IMR-90 (cell line): Measurements from ENCODE around the gene ARSJ. TPM values are rescaled to one million over a fixed set of nuclear protein-coding genes. Genes with fewer than 3 reads are reported as not detected.
A peak's percentile ranks its signal among the peaks of the same experiment; 100 is the strongest.

Experiments
- ATAC-seq: fragments of 200-7000 bp; cut with Tn5 transposase; 2 replicates; pipeline ENCODE4 v1.9.1; 2020; ENCODE audit warnings: low read depth, mild to moderate bottlenecking, moderate library complexity
- BruUV-seq: library from RNA; stranded (reverse); fragments of 400-500 nt; replicated peaks from 2 replicates; lab custom pipeline; 2021; lab: Mats Ljungman, UMichigan
- CTCF ChIA-PET: fragments of 300-600 bp; formaldehyde crosslinking; extraction: SDS; loops from one replicate; lab custom pipeline; 2021; ENCODE audit warnings: antibody characterized with exemption; lab: Yijun Ruan, JAX
- POLR2A ChIA-PET: fragments of 300-600 bp; sonication (Branson Sonifier 250); formaldehyde crosslinking; loops from one replicate; lab custom pipeline; 2022; ENCODE audit warnings: antibody characterized with exemption; ENCODE audit not compliant: unreplicated experiment; lab: Charles Lee
- DNase-seq: peaks from one replicate; pipeline ENCODE4 v3.0.0; 2013
- H2AFZ ChIP-seq: replicated peaks from 2 replicates; pipeline ENCODE3; 2013; ENCODE audit warnings: low read length, mild to moderate bottlenecking; ENCODE audit not compliant: poor library complexity
- H2AK5ac ChIP-seq: 2 replicates; pipeline ENCODE4 v1.6.1; 2013; ENCODE audit warnings: low read depth, low read length, inconsistent platforms
- H2AK9ac ChIP-seq: replicated peaks from 2 replicates; pipeline ENCODE3; 2013; ENCODE audit warnings: mild to moderate bottlenecking, low read depth, low read length, moderate library complexity; ENCODE audit not compliant: poor library complexity
- H2BK120ac ChIP-seq: 2 replicates; pipeline ENCODE4 v1.6.1; 2013; ENCODE audit warnings: low read depth, low read length, inconsistent platforms
- H2BK15ac ChIP-seq: 3 replicates; pipeline ENCODE4 v1.6.1; 2013; ENCODE audit warnings: low read depth, low read length, inconsistent platforms
- H2BK20ac ChIP-seq: 2 replicates; pipeline ENCODE4 v1.6.1; 2013; ENCODE audit warnings: low read depth, mild to moderate bottlenecking, inconsistent platforms, low read length, moderate library complexity
- H2BK5ac ChIP-seq: 2 replicates; pipeline ENCODE4 v1.6.1; 2013; ENCODE audit warnings: mild to moderate bottlenecking, low read depth, low read length, inconsistent platforms; ENCODE audit not compliant: poor library complexity, severe bottlenecking
- H3K14ac ChIP-seq: replicated peaks from 2 replicates; pipeline ENCODE4 v1.6.1; 2013; ENCODE audit warnings: low read depth, low read length, inconsistent platforms
- H3K18ac ChIP-seq: 2 replicates; pipeline ENCODE4 v1.6.1; 2013; ENCODE audit warnings: low read depth, low read length, control low read depth
- H3K23ac ChIP-seq: 2 replicates; pipeline ENCODE4 v1.6.1; 2013; ENCODE audit warnings: low read depth, low read length, inconsistent platforms
- H3K27ac ChIP-seq: 2 replicates; pipeline ENCODE4 v1.5.1; 2013; ENCODE audit warnings: mild to moderate bottlenecking, control low read depth, low read length; ENCODE audit not compliant: insufficient read depth
- H3K27me3 ChIP-seq: 2 replicates; pipeline ENCODE4 v1.6.1; 2013; ENCODE audit warnings: low read length; ENCODE audit not compliant: control insufficient read depth, insufficient read depth
- H3K36me3 ChIP-seq: 2 replicates; pipeline ENCODE4 v1.6.1; 2013; ENCODE audit warnings: low read length, mixed read lengths; ENCODE audit not compliant: control insufficient read depth, insufficient read depth
- H3K4ac ChIP-seq: 2 replicates; pipeline ENCODE4 v1.6.1; 2013; ENCODE audit warnings: low read depth, low read length, inconsistent platforms
- H3K4me1 ChIP-seq: 2 replicates; pipeline ENCODE4 v1.6.1; 2013; ENCODE audit warnings: low read length, mixed read lengths; ENCODE audit not compliant: control insufficient read depth, insufficient read depth
- H3K4me2 ChIP-seq: 2 replicates; pipeline ENCODE4 v1.6.1; 2013; ENCODE audit warnings: low read depth, mild to moderate bottlenecking, control low read depth, low read length, moderate library complexity
- H3K4me3 ChIP-seq: 2 replicates; pipeline ENCODE4 v1.5.1; 2013; ENCODE audit warnings: low read depth, mild to moderate bottlenecking, control low read depth, low read length, moderate library complexity; ENCODE audit not compliant: insufficient read depth
- H3K56ac ChIP-seq: 2 replicates; pipeline ENCODE4 v1.6.1; 2013; ENCODE audit warnings: low read length, inconsistent platforms; ENCODE audit not compliant: insufficient read depth; ENCODE audit errors: extremely low read depth
- H3K79me1 ChIP-seq, 2 experiments: 2 replicates each; pipeline ENCODE4 v1.6.1; 2013; ENCODE audit warnings: low read length in 2 of 2, inconsistent platforms in 1 of 2, low read depth in 1 of 2
- H3K9ac ChIP-seq: 2 replicates; pipeline ENCODE4 v1.6.1; 2013; ENCODE audit warnings: low read depth, low read length, control low read depth
- H3K9me1 ChIP-seq: 2 replicates; pipeline ENCODE4 v1.6.1; 2013; ENCODE audit warnings: low read length, inconsistent platforms; ENCODE audit not compliant: insufficient read depth
- H3K9me3 ChIP-seq: 2 replicates; pipeline ENCODE4 v1.6.1; 2013; ENCODE audit warnings: low read length; ENCODE audit not compliant: control insufficient read depth, insufficient read depth
- H4K20me1 ChIP-seq: 2 replicates; pipeline ENCODE4 v1.6.1; 2013; ENCODE audit warnings: low read length, inconsistent platforms; ENCODE audit not compliant: insufficient read depth
- H4K5ac ChIP-seq: 2 replicates; pipeline ENCODE4 v1.6.1; 2013; ENCODE audit warnings: mild to moderate bottlenecking, low read depth, low read length, control low read depth
- H4K8ac ChIP-seq, 2 experiments: 2 replicates each; pipeline ENCODE4 v1.6.1; 2013; ENCODE audit warnings: low read depth in 2 of 2, low read length in 2 of 2, control low read depth in 1 of 2, inconsistent platforms in 1 of 2
- H4K91ac ChIP-seq: 2 replicates; pipeline ENCODE4 v1.6.1; 2013; ENCODE audit warnings: low read depth, low read length, inconsistent platforms; ENCODE audit not compliant: insufficient read depth
- CEBPB ChIP-seq: IDR thresholded peaks from 2 replicates; pipeline ENCODE4 v1.6.1; 2012; ENCODE audit warnings: low read depth, low read length, improper control_type of control experiment
- MAFK ChIP-seq: IDR thresholded peaks from 2 replicates; pipeline ENCODE4 v1.6.1; 2012; ENCODE audit warnings: low read depth, low read length, improper control_type of control experiment
- MAZ ChIP-seq: IDR thresholded peaks from 2 replicates; pipeline ENCODE4 v1.6.1; 2012; ENCODE audit warnings: low read depth, mild to moderate bottlenecking, low read length, improper control_type of control experiment, moderate library complexity, borderline replicate concordance
- MXI1 ChIP-seq: IDR thresholded peaks from 2 replicates; pipeline ENCODE4 v1.6.1; 2012; ENCODE audit warnings: low read depth, mild to moderate bottlenecking, low read length, moderate library complexity, borderline replicate concordance
- POLR2A ChIP-seq: IDR thresholded peaks from 2 replicates; pipeline ENCODE4 v1.6.1; 2012; ENCODE audit warnings: mild to moderate bottlenecking, low read depth, low read length
- WGBS, 2 experiments: methylation state at CpG; one replicate each; pipeline versions ENCODE4 v1.1.5 to v1.1.7; 2013; ENCODE audit warnings: missing lambda C conversion rate in 2 of 2; ENCODE audit not compliant: insufficient read length in 1 of 2; ENCODE audit errors: extremely low coverage in 2 of 2; 5-methylcytosine and 5-hydroxymethylcytosine counted together
- dilution Hi-C: fragments of 300-500 bp; cut with HindIII; formaldehyde crosslinking; loops from one replicate; pipeline ENCODE4 v1.14.3; 2018; ENCODE audit warnings: low sequenced_read_pairs; ENCODE audit not compliant: unreplicated experiment
- in situ Hi-C: fragments of 300-500 bp; cut with MboI; formaldehyde crosslinking; loops from 3 replicates; pipeline ENCODE4 v1.14.3; 2019; ENCODE audit warnings: low sequenced_read_pairs, inconsistent platforms, mixed read lengths
- intact Hi-C: fragments of 100-400 bp; cut with micrococcal nuclease; formaldehyde crosslinking; loops from 2 replicates; pipeline ENCODE4 v1.10.0; 2022
- polyA plus RNA-seq, 3 experiments: library from polyadenylated mRNA; depleted of rRNA; stranded (reverse); fragments of >200 nt; gene quantifications; 2 replicates each; pipeline ENCODE4 v1.2.3, GENCODE V29; 2012; ENCODE audit warnings: low replicate concordance in 1 of 3
- total RNA-seq: library from RNA; depleted of rRNA; stranded (reverse); fragments of >200 nt; gene quantifications from 2 replicates; pipeline ENCODE4 v1.2.3, GENCODE V29; 2012
- TF ChIP-seq, protein P1 (sequence below): conservative IDR thresholded peaks from 2 replicates; pipeline ENCODE4 v1.5.1; 2012; ENCODE audit warnings: mild to moderate bottlenecking, low read depth, low read length, improper control_type of control experiment

Gene ARSJ
- total and polyA plus RNA-seq, 2 of the 4 experiments (the other 2 are of a cell fraction) = 47.7 to 143 TPM

DNA sequence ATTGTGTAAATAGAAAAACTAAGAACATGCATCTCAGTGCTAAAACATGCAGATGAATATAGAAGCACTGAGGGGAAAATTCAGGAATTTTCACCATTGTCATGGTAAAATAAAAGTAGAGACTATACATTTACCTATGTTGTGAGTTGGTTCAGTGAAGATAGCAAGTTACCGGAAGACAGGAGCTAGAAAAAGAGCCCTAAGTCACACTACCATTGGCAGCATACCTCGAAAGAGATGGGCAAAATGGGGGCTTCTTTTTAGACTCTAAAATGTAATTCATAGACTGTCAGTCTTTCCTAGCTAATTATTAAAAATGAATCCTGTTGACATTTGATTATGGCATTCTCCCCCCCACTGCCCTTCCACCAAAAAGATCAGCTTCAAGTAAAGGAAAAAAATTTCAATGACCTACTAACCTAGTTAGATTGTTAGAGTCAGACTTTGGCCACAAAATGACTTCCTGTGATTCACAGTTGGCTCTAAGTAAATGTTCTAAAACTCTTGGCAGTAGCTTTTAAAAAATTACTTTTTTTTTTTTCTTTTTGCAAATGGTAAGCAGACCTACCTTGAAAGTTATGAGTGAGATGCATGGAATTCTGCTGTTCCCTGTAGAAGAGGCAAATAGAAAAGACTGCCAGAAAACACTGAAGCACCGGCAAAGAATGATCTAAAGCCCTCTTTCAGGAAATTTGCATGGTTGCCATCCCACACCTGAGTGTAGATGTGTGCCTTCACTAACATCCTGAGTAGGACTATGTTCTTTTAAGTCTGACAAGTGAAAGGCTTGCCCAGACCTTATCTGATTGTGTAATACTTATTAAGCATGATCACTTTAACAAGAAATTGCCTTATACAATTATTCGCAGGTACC is 26.4 kb upstream of the ARSJ start:
- Histone ChIP-seq H2AFZ (no peak overlapping the region), H2AK5ac (no peak overlapping the region), H2BK120ac (no peak overlapping the region), H3K56ac (no peak overlapping the region), H4K20me1 (no peaks in the 10 kb centered on the region), H3K9ac (no peak overlapping the region), H3K18ac (no peak overlapping the region), H3K79me1 (no peaks in the 10 kb centered on the region), H2BK5ac (no peak overlapping the region), H2AK9ac (no peak overlapping the region), H3K9me1 (no peaks in the 10 kb centered on the region), H3K4me1 (peaks cover 5% of the 10 kb centered on the region; the same call in 1 of the 2 replicates), H3K4me2 (peak overlapping the region; percentile 42), H3K14ac (no peak overlapping the region), H4K5ac (no peak overlapping the region), H3K4me3 (no peak overlapping the region), H3K23ac (no peak overlapping the region), H3K9me3 (no peaks in the 10 kb centered on the region), H3K36me3 (no peaks in the 10 kb centered on the region), H2BK15ac (no peak overlapping the region), H3K27ac (no peak overlapping the region), H4K91ac (no peak overlapping the region), H4K8ac (no peak overlapping the region), H3K4ac (no peak overlapping the region), H2BK20ac (no peak overlapping the region), H3K27me3 (no peaks in the 10 kb centered on the region)
- intact Hi-C loops = no loop called here
- ATAC-seq (peak; percentile 68), DNase-seq (peak; percentile 82)
- in situ Hi-C loops = no loop called here
- ChIA-PET POLR2A (no interaction called here), CTCF (no interaction called here)
- TF ChIP-seq, protein P1, sequence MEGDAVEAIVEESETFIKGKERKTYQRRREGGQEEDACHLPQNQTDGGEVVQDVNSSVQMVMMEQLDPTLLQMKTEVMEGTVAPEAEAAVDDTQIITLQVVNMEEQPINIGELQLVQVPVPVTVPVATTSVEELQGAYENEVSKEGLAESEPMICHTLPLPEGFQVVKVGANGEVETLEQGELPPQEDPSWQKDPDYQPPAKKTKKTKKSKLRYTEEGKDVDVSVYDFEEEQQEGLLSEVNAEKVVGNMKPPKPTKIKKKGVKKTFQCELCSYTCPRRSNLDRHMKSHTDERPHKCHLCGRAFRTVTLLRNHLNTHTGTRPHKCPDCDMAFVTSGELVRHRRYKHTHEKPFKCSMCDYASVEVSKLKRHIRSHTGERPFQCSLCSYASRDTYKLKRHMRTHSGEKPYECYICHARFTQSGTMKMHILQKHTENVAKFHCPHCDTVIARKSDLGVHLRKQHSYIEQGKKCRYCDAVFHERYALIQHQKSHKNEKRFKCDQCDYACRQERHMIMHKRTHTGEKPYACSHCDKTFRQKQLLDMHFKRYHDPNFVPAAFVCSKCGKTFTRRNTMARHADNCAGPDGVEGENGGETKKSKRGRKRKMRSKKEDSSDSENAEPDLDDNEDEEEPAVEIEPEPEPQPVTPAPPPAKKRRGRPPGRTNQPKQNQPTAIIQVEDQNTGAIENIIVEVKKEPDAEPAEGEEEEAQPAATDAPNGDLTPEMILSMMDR = no peak
- no peak for TF ChIP-seq MXI1
- no peak for TF ChIP-seq MAFK
- no peak for TF ChIP-seq MAZ
- TF ChIP-seq CEBPB = peak; percentile 88
- TF ChIP-seq POLR2A = no peak
- no TSS peak for BruUV-seq
- dilution Hi-C loops = no loop called here
- WGBS, 2 experiments = 0% methylated on average over 1 of the region's 4 CpGs; no CpG with 5 or more reads in 1 of the 2 experiments
